GM18909 (cell line): ENCODE data around the gene DCTN4.

Source experiments
- ATAC-seq: cut with Tn5 transposase; IDR thresholded peaks from one replicate; pipeline ENCODE4 v1.9.1; 2021; ENCODE audit warnings: mild to moderate bottlenecking; ENCODE audit not compliant: unreplicated experiment, poor library complexity

The DCTN4 gene

GRCh38 chr5:150674341-150674821 lies 84.4 kb downstream of the DCTN4 start:
- no peak for ATAC-seq

GRCh38 chr5:150672884-150673275 lies 85.9 kb downstream of the DCTN4 start:
- no peak for ATAC-seq

GRCh38 chr5:150672237-150672883 lies 86.5 kb downstream of the DCTN4 start:
- no peak for ATAC-seq

- no peak for ATAC-seq
Observed at GRCh38 chr5:150671509-150672236, 87.1 kb downstream of the DCTN4 start.

- ATAC-seq = no peak
Observed at GRCh38 chr5:150670948-150671310, 87.9 kb downstream of the DCTN4 start.

- no peak for ATAC-seq
Observed at GRCh38 chr5:150670275-150670947, 88.4 kb downstream of the DCTN4 start.

- ATAC-seq = no peak
Observed at GRCh38 chr5:150665044-150665443, 93.8 kb downstream of the DCTN4 start.

- no peak for ATAC-seq
Observed at GRCh38 chr5:150663936-150664335, 94.9 kb downstream of the DCTN4 start.

GRCh38 chr5:150662731-150663516 lies 95.9 kb downstream of the DCTN4 start:
- no peak for ATAC-seq

GRCh38 chr5:150661821-150662596 lies 96.8 kb downstream of the DCTN4 start:
- ATAC-seq = no peak

- ATAC-seq = no peak
Observed at GRCh38 chr5:150661086-150661485, 97.7 kb downstream of the DCTN4 start, which contains the start of gene MYOZ3. MYOZ3 (plus strand) TSS chr5:150661251; CDS start chr5:150662942, 1,691 bp downstream.

- no peak for ATAC-seq
Observed at GRCh38 chr5:150660108-150660831, 98.5 kb downstream of the DCTN4 start.

GRCh38 chr5:150659360-150660107 lies 99.3 kb downstream of the DCTN4 start:
- no peak for ATAC-seq

GRCh38 chr5:150658699-150659265 lies 100.0 kb downstream of the DCTN4 start:
- ATAC-seq = no peak
